SK-N-SH treated with all-trans-retinoic acid at 6 μM for 48 hours (cell line): ENCODE results near the gene CLOCK.
A peak's percentile ranks its signal among the peaks of the same experiment; 100 is the strongest.

Source experiments
- ATAC-seq: fragments of 200-7000 bp; cut with Tn5 transposase; 3 replicates; pipeline ENCODE4 v1.9.1; 2020; ENCODE audit warnings: mild to moderate bottlenecking, moderate library complexity
- ARNTL ChIP-seq: fragments of 450-650 bp; formaldehyde crosslinking; IDR thresholded peaks from 2 replicates; pipeline ENCODE4 v1.5.0; 2020; ENCODE audit warnings: low read depth, mild to moderate bottlenecking, moderate library complexity, borderline replicate concordance
- CSDC2 ChIP-seq: fragments of 250-450 bp; sonication (Bioruptor Pico); IDR thresholded peaks from 2 replicates; pipeline ENCODE4 v1.5.0; 2020; ENCODE audit warnings: mild to moderate bottlenecking, moderate library complexity
- GLIS3 ChIP-seq: fragments of 250-450 bp; sonication (Bioruptor Pico); IDR thresholded peaks from 2 replicates; pipeline ENCODE4 v1.5.0; 2020; ENCODE audit warnings: mild to moderate bottlenecking, moderate library complexity
- ISL1 ChIP-seq: fragments of 250-450 bp; sonication (Bioruptor Pico); IDR thresholded peaks from 2 replicates; pipeline ENCODE4 v2.1.2; 2022; ENCODE audit warnings: mild to moderate bottlenecking, moderate library complexity
- OSR1 ChIP-seq: fragments of 250-450 bp; sonication (Bioruptor Pico); IDR thresholded peaks from 2 replicates; pipeline ENCODE4 v1.8.0; 2022; ENCODE audit warnings: moderate library complexity, mild to moderate bottlenecking, inconsistent platforms
- PPARA ChIP-seq: fragments of 250-450 bp; sonication (Bioruptor Pico); IDR thresholded peaks from 2 replicates; pipeline ENCODE4 v1.5.0; 2020; ENCODE audit warnings: mild to moderate bottlenecking, borderline replicate concordance
- RARB ChIP-seq: fragments of 250-450 bp; sonication (Bioruptor Pico); IDR thresholded peaks from 2 replicates; pipeline ENCODE4 v1.8.0; 2021; ENCODE audit warnings: mild to moderate bottlenecking, moderate library complexity
- SNAI2 ChIP-seq: fragments of 250-450 bp; sonication (Bioruptor Pico); IDR thresholded peaks from 2 replicates; pipeline ENCODE4 v1.5.0; 2020; ENCODE audit warnings: mild to moderate bottlenecking, moderate library complexity
- TCF4 ChIP-seq: fragments of 250-450 bp; sonication (Bioruptor Pico); IDR thresholded peaks from 2 replicates; pipeline ENCODE4 v1.8.0; 2021; ENCODE audit warnings: mild to moderate bottlenecking, moderate library complexity, borderline replicate concordance
- TOX ChIP-seq: fragments of 250-450 bp; sonication (Bioruptor Pico); IDR thresholded peaks from 2 replicates; pipeline ENCODE4 v1.8.0; 2021; ENCODE audit warnings: mild to moderate bottlenecking, moderate library complexity, borderline replicate concordance
- ZC3H10 ChIP-seq: fragments of 250-450 bp; sonication (Bioruptor Pico); IDR thresholded peaks from 2 replicates; pipeline ENCODE4 v1.5.1; 2021; ENCODE audit warnings: mild to moderate bottlenecking, moderate library complexity
- ZFP3 ChIP-seq: fragments of 250-450 bp; sonication (Bioruptor Pico); IDR thresholded peaks from 2 replicates; pipeline ENCODE4 v1.5.0; 2020; ENCODE audit warnings: mild to moderate bottlenecking, moderate library complexity
- ZFP30 ChIP-seq: fragments of 450-650 bp; formaldehyde crosslinking; IDR thresholded peaks from 2 replicates; pipeline ENCODE4 v1.5.0; 2022; ENCODE audit warnings: mild to moderate bottlenecking, moderate library complexity
- ZNF70 ChIP-seq: fragments of 450-650 bp; formaldehyde crosslinking; IDR thresholded peaks from 2 replicates; pipeline ENCODE4 v1.5.0; 2020; ENCODE audit warnings: mild to moderate bottlenecking, moderate library complexity
- TF ChIP-seq, protein P1 (sequence below): fragments of 250-450 bp; sonication (Bioruptor Pico); IDR thresholded peaks from 2 replicates; pipeline ENCODE4 v1.8.0; 2021; ENCODE audit warnings: low read depth, mild to moderate bottlenecking, moderate library complexity, borderline replicate concordance
- TF ChIP-seq, protein P2 (sequence below): fragments of 250-450 bp; sonication (Bioruptor Pico); IDR thresholded peaks from 2 replicates; pipeline ENCODE4 v1.5.1; 2020; ENCODE audit warnings: low read depth, mild to moderate bottlenecking, moderate library complexity
- TF ChIP-seq, protein P3 (sequence below): fragments of 250-450 bp; sonication (Bioruptor Pico); IDR thresholded peaks from 2 replicates; pipeline ENCODE4 v1.8.0; 2020; ENCODE audit warnings: mild to moderate bottlenecking, moderate library complexity, borderline replicate concordance
- TF ChIP-seq, protein P4 (sequence below): fragments of 250-450 bp; sonication (Bioruptor Pico); IDR thresholded peaks from 2 replicates; pipeline ENCODE4 v1.5.1; 2021; ENCODE audit warnings: mild to moderate bottlenecking, moderate library complexity
- TF ChIP-seq, protein P5 (sequence below): fragments of 250-450 bp; sonication (Bioruptor Pico); IDR thresholded peaks from 2 replicates; pipeline ENCODE4 v1.5.0; 2020; ENCODE audit warnings: mild to moderate bottlenecking, moderate library complexity

The CLOCK gene

DNA sequence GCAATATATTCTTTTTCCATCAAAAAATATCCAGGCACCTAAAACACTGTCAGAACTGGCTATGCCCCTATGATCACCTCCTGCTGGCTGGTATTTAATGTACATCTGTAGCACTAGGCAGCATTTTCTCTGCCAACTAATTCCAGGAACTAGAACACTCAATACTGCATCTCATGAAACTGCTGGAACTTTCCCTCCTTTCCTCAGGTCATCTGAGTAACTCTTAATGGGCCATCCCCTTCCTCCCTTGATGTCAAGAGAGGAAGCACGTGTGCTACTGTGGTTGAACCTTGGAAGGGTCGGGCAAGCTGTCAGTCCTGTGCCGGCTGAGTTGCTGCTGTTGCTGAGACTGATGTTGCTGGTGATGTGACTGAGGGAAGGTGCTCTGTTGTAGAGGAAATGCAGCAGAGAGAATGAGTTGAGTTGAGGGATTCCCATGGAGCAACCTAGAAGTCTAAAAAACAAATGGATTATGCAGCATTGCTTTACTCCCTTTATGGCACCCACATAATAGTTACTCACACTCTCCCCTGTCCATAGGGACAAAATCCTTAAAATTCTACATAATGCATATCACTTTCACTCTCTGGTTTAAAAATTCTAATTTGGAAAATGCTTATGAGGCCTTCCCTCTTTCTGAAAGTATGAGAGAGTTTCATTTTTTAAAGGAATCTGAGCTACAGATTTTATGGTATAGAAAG is 111.4 kb downstream of the CLOCK start:
- TF ChIP-seq RARB (no peak), ARNTL (CRISPR knock-in tag) (no peak), TOX (CRISPR knock-in tag) (no peak), ZFP30 (CRISPR knock-in tag) (no peak), ZC3H10 (CRISPR knock-in tag) (no peak), ZNF70 (CRISPR knock-in tag) (no peak), OSR1 (CRISPR knock-in tag) (no peak), ISL1 (no peak), ZFP3 (no peak), GLIS3 (CRISPR knock-in tag) (no peak), TCF4 (CRISPR knock-in tag) (no peak), PPARA (CRISPR knock-in tag) (no peak), SNAI2 (CRISPR knock-in tag) (no peak)
- TF ChIP-seq, protein P1, sequence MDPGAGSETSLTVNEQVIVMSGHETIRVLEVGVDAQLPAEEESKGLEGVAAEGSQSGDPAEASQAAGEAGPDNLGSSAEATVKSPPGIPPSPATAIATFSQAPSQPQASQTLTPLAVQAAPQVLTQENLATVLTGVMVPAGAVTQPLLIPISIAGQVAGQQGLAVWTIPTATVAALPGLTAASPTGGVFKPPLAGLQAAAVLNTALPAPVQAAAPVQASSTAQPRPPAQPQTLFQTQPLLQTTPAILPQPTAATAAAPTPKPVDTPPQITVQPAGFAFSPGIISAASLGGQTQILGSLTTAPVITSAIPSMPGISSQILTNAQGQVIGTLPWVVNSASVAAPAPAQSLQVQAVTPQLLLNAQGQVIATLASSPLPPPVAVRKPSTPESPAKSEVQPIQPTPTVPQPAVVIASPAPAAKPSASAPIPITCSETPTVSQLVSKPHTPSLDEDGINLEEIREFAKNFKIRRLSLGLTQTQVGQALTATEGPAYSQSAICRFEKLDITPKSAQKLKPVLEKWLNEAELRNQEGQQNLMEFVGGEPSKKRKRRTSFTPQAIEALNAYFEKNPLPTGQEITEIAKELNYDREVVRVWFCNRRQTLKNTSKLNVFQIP (CRISPR knock-in tag) = no peak
- TF ChIP-seq, protein P2, sequence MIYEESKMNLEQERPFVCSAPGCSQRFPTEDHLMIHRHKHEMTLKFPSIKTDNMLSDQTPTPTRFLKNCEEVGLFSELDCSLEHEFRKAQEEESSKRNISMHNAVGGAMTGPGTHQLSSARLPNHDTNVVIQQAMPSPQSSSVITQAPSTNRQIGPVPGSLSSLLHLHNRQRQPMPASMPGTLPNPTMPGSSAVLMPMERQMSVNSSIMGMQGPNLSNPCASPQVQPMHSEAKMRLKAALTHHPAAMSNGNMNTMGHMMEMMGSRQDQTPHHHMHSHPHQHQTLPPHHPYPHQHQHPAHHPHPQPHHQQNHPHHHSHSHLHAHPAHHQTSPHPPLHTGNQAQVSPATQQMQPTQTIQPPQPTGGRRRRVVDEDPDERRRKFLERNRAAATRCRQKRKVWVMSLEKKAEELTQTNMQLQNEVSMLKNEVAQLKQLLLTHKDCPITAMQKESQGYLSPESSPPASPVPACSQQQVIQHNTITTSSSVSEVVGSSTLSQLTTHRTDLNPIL (CRISPR knock-in tag) = no peak
- TF ChIP-seq, protein P3, sequence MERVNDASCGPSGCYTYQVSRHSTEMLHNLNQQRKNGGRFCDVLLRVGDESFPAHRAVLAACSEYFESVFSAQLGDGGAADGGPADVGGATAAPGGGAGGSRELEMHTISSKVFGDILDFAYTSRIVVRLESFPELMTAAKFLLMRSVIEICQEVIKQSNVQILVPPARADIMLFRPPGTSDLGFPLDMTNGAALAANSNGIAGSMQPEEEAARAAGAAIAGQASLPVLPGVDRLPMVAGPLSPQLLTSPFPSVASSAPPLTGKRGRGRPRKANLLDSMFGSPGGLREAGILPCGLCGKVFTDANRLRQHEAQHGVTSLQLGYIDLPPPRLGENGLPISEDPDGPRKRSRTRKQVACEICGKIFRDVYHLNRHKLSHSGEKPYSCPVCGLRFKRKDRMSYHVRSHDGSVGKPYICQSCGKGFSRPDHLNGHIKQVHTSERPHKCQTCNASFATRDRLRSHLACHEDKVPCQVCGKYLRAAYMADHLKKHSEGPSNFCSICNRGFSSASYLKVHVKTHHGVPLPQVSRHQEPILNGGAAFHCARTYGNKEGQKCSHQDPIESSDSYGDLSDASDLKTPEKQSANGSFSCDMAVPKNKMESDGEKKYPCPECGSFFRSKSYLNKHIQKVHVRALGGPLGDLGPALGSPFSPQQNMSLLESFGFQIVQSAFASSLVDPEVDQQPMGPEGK (CRISPR knock-in tag) = no peak
- TF ChIP-seq, protein P4, sequence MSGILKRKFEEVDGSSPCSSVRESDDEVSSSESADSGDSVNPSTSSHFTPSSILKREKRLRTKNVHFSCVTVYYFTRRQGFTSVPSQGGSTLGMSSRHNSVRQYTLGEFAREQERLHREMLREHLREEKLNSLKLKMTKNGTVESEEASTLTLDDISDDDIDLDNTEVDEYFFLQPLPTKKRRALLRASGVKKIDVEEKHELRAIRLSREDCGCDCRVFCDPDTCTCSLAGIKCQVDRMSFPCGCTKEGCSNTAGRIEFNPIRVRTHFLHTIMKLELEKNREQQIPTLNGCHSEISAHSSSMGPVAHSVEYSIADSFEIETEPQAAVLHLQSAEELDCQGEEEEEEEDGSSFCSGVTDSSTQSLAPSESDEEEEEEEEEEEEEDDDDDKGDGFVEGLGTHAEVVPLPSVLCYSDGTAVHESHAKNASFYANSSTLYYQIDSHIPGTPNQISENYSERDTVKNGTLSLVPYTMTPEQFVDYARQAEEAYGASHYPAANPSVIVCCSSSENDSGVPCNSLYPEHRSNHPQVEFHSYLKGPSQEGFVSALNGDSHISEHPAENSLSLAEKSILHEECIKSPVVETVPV (CRISPR knock-in tag) = no peak
- peak; percentile 78 for ATAC-seq

DNA sequence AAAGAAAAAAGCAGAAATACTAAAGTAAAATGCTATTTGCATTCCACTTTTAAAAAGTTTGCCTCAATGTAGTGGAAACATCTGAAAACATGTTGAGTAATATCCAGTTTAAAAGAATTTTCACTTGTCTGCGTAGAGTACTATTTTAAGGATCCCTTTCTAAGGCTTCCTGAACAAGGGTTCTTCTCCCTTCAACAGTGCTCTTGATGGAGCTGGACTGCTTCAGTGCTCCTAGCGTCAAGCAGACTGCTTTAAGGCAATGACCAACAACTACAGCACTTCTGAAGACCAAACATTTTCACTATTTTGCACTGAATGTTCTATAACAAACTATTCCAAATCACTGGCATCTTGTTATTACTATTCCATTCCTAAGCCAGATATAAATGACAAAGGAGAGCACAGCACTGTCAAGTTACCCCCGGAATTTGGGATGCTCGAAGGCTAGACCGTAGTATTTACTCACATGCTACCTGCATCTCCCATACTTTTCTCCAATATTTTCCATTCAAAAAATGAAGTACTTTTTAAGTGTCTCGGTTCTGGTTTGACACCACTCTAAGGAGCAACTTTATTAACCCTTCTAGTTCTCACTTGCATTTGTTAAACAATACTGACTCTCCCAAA is 114.9 kb downstream of the CLOCK start:
- ATAC-seq = no peak
- TF ChIP-seq ISL1 = no peak
- TF ChIP-seq, protein P5, sequence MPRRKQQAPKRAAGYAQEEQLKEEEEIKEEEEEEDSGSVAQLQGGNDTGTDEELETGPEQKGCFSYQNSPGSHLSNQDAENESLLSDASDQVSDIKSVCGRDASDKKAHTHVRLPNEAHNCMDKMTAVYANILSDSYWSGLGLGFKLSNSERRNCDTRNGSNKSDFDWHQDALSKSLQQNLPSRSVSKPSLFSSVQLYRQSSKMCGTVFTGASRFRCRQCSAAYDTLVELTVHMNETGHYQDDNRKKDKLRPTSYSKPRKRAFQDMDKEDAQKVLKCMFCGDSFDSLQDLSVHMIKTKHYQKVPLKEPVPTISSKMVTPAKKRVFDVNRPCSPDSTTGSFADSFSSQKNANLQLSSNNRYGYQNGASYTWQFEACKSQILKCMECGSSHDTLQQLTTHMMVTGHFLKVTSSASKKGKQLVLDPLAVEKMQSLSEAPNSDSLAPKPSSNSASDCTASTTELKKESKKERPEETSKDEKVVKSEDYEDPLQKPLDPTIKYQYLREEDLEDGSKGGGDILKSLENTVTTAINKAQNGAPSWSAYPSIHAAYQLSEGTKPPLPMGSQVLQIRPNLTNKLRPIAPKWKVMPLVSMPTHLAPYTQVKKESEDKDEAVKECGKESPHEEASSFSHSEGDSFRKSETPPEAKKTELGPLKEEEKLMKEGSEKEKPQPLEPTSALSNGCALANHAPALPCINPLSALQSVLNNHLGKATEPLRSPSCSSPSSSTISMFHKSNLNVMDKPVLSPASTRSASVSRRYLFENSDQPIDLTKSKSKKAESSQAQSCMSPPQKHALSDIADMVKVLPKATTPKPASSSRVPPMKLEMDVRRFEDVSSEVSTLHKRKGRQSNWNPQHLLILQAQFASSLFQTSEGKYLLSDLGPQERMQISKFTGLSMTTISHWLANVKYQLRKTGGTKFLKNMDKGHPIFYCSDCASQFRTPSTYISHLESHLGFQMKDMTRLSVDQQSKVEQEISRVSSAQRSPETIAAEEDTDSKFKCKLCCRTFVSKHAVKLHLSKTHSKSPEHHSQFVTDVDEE (CRISPR knock-in tag) = no peak
- no peak for TF ChIP-seq ZFP3
- TF ChIP-seq, protein P2 (CRISPR knock-in tag) = no peak
- no peak for TF ChIP-seq CSDC2 (CRISPR knock-in tag)
- no peak for TF ChIP-seq ARNTL (CRISPR knock-in tag)
- TF ChIP-seq PPARA (CRISPR knock-in tag) = no peak
- TF ChIP-seq ZFP30 (CRISPR knock-in tag) = no peak
